Activated T-cell treated with anti-CD3 and anti-CD28 coated beads for 4 hours (primary cell): ENCODE results near the gene LRP2.

Experiments
- DNase-seq: peaks from one replicate; pipeline ENCODE4 v3.0.0-alpha.2; 2020

Gene LRP2

DNA sequence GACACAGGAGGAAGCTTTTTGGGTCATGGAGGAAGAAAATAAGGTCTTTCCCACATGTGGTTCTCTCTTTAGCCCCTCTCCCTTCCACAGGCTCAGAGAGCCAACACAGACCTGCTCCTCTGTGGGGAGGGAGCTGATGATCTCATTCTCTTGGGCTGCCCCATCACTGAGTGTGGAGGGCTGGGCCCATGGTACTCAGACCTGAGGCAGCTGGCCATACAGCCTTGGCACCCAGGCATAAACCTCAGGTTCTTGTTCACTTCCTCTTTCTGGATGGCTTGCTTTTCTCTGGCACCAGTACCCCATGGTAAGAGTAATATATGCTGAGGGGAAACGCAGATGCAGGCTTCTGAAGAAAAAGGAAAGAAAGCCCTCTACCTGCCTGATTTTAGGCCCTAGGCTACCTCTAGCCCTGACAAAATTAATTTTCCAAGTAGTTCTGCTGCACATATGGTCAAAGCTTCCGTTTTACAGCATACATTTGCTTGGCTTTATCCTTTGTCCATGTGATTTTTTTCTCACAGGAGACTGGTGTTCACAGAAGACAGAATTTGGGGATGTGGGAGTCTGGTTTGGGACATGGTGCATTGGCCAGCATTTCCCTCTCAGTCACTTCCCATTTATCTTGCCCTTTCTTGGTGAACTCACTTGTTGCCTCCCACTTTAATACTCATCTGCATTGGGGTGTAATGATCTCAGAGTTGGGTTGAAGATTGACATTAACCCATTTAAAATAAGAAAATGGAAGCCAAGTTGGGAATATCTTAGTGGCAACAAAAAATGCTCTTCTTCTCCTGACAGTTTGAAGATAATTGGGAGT lies 281.9 kb downstream of the LRP2 start:
- no peak for DNase-seq

DNA sequence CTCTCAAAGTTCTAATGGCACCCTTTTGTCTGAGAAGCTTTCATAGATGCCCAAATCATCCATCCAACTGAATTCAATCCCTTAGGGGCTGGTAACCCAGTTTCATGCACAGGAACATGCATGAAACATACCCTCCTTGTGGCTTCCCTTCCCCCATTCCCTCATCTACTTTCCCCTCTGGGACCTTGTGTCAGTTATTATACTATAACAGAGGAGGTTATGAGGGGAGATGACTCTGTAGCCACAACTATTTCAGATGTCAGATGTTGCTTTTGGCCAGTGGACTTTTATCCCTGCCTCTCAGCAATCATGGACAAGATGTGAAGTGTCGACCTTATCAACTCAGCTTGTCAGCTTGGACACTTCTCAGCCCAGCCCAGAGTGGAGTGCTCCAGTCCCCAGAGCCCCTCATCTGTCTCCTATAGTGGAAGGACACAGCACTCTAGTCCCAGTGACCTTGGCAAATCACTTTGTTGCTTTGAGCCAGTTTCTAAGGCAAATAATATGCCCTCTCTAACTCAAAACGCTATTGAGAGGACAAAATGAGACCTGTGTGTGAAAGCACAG lies 284.6 kb downstream of the LRP2 start:
- DNase-seq: no peak
